ENCODE data around the gene SLC22A7. TPM values are rescaled to one million over a fixed set of nuclear protein-coding genes. Genes with fewer than 3 reads are reported as not detected.

SLC22A7 gene
- total RNA-seq, 2 donors from 2014 or later = not detected

DNA sequence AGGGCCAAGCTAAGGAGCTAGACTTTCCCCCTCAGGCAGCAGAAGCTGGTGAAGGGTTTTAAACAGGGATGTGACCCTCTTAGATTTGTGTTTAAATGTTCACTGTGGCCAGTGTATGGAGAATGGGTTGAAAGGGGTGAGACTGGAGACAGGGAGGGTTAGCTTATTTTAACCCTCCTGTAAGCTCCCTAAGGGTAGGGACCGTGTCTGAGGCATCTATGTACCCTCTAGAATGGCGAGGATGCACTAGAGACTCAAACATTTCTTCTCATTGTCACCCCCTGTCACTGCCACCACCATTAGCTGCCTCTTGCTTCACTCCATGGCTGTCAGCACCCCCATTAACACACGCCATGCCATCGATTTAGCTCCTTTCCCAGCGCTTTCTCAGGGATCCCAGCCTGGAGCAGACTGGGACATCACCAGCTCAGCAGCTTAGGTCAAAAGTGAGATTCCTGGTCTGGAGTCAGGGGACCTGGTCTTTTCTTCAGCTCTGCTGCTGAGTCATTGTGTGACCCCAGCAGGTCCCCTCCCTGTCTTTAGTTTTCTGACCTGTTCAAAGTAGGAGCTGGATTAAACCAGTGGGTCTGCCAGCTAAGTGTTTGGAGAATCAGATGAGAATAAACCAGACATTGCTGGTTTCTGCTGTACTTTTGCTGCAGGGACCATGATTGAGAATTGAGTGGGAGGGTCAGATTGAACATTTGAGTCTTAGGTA, 1.1 kb upstream of the SLC22A7 start:
- WGBS, 2 donors = 86 to 89% methylated on average over 5 of the region's 5 CpGs
- TF ChIP-seq POLR2A (IDR thresholded peaks at IDR 0.05) = no peak
- TF ChIP-seq CTCF (IDR thresholded peaks at IDR 0.05) = no peak
- Histone ChIP-seq H3K4me3 (no peak overlapping the region), H3K27ac (no peak overlapping the region), H3K27me3 (no peaks in the 10 kb centered on the region), H3K4me1 (peaks cover 4% of the 10 kb centered on the region), H3K9me3 (no peaks in the 10 kb centered on the region), H3K36me3 (replicated peaks in 1 of 2; ENCODE audit: insufficient read depth in 1 of 2, low read depth in 2 of 2) (no peaks in the 10 kb centered on the region)
- DNase-seq (no peak), ATAC-seq (no peak)
- intact Hi-C loops (cut with DNase I) = no loop called here

DNA sequence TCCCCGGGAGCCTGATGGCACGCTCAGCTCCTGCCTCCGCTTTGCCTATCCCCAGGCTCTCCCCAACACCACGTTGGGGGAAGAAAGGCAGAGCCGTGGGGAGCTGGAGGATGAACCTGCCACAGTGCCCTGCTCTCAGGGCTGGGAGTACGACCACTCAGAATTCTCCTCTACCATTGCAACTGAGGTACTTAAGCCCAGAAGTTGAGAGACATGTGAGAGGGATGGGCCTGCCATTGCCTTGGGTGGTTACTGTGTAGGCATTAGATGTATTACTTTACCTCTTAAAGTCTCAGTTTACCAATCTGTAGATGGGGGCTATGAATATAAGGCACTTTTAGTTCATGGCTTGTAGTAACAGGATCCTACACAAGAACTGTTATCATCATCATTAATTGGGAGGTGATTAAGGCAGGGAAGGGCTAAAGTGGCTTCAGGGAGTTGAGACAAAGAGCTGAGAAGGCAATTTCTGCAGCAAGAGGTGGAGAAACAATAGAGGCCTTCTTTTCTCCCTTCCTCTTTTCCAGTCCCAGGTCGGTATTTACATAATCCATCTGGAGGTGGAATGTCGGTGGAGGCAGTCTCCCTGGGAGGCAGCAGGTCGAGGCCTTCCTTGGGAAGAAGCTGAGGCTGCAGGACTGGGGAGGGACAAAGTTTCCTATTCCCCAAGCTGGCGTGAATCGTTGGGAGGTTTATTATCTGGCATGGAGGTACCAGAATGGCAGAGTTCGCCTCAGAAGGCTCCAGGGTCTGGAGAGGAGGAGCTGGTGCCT, 691 bp downstream of the SLC22A7 start:
- Histone ChIP-seq H3K36me3 (replicated peaks in 1 of 2; ENCODE audit: insufficient read depth in 1 of 2, low read depth in 2 of 2) (no peaks in the 10 kb centered on the region), H3K27ac (no peak overlapping the region), H3K27me3 (no peaks in the 10 kb centered on the region), H3K9me3 (no peaks in the 10 kb centered on the region), H3K4me3 (no peak overlapping the region), H3K4me1 (peaks cover 4% of the 10 kb centered on the region)
- intact Hi-C loops (cut with DNase I) = no loop called here
- ATAC-seq = no peak
- no peak for DNase-seq
- 64 to 74% methylated on average over 11 to 12 of the region's 12 CpGs for WGBS, 2 donors
- no peak for TF ChIP-seq POLR2A (IDR thresholded peaks at IDR 0.05)
- TF ChIP-seq CTCF (IDR thresholded peaks at IDR 0.05) = no peak

DNA sequence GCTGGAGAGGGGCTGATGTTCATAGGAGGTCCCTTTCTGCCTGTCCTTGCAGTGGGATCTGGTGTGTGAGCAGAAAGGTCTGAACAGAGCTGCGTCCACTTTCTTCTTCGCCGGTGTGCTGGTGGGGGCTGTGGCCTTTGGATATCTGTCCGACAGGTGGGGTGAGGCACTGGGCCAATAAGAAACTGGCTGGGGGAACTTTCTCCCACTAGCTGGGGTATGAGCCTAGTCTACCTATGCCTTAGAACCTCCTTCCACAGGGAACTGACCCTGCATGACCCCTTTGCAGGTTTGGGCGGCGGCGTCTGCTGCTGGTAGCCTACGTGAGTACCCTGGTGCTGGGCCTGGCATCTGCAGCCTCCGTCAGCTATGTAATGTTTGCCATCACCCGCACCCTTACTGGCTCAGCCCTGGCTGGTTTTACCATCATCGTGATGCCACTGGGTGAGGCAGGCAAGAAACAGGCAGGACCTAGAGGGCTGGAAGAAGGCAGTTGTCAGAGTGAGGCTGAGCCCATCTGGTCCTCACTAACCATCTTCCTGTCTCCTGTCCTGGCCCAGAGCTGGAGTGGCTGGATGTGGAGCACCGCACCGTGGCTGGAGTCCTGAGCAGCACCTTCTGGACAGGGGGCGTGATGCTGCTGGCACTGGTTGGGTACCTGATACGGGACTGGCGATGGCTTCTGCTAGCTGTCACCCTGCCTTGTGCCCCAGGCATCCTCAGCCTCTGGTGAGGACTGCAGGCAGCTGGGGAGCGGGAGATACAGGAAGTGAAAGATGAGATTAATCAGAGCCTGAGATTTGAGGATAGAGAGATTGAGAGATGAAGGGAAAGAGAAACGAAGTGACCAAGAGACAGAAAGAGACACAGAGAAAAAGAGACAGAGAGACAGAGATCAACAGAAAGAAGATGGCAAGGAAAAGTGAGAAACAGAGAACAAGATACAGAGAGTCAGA, 1.6 kb downstream of the SLC22A7 start:
- Histone ChIP-seq H3K4me1 (peaks cover 4% of the 10 kb centered on the region), H3K27ac (no peak overlapping the region), H3K9me3 (no peaks in the 10 kb centered on the region), H3K4me3 (no peak overlapping the region), H3K27me3 (no peaks in the 10 kb centered on the region), H3K36me3 (replicated peaks in 1 of 2; ENCODE audit: insufficient read depth in 1 of 2, low read depth in 2 of 2) (no peaks in the 10 kb centered on the region)
- no peak for TF ChIP-seq CTCF (IDR thresholded peaks at IDR 0.05)
- no peak for TF ChIP-seq POLR2A (IDR thresholded peaks at IDR 0.05)
- intact Hi-C loops (cut with DNase I) = no loop called here
- ATAC-seq (no peak), DNase-seq (no peak)
- 84 to 85% methylated on average over 12 to 18 of the region's 18 CpGs for WGBS, 2 donors

- ATAC-seq (no peak), DNase-seq (no peak)
- no peaks in the 10 kb centered on the region for H3K9me3 ChIP-seq
- no peak overlapping the region for H3K27ac ChIP-seq
- intact Hi-C loops (cut with DNase I) = no loop called here
- peaks cover 4% of the 10 kb centered on the region for H3K4me1 ChIP-seq
- TF ChIP-seq POLR2A (IDR thresholded peaks at IDR 0.05) (no peak), CTCF (IDR thresholded peaks at IDR 0.05) (no peak)
- H3K4me3 ChIP-seq = no peak overlapping the region
- no peaks in the 10 kb centered on the region for H3K27me3 ChIP-seq
- WGBS, 2 donors = 69 to 80% methylated on average over 15 of the region's 15 CpGs
- H3K36me3 ChIP-seq (replicated peaks in 1 of 2; ENCODE audit: insufficient read depth in 1 of 2, low read depth in 2 of 2) = no peaks in the 10 kb centered on the region
These were observed 3.2 kb downstream of the SLC22A7 start for GRCh38 chr6:43301081-43301870.
